BJ (cell line): ENCODE data around the gene OVCH1. TPM values are rescaled to one million over a fixed set of nuclear protein-coding genes. Genes with fewer than 3 reads are reported as not detected.

ENCODE experiments used
- CTCF ChIA-PET: fragments of 350-600 bp; formaldehyde crosslinking; extraction: SDS; loops from one replicate; lab custom pipeline; 2021; ENCODE audit warnings: antibody characterized with exemption, inconsistent platforms; lab: Yijun Ruan, JAX
- POLR2A ChIA-PET: fragments of 300-600 bp; sonication (Branson Sonifier 250); formaldehyde crosslinking; extraction: SDS; loops from one replicate; lab custom pipeline; 2021; ENCODE audit warnings: antibody characterized with exemption; lab: Charles Lee
- DNase-seq: peaks from one replicate; pipeline ENCODE4 v3.0.0-alpha.2; 2011; ENCODE audit warnings: low read depth
- H3K27me3 ChIP-seq: 2 replicates; pipeline ENCODE4 v1.6.0; 2011; ENCODE audit warnings: low read length; ENCODE audit not compliant: control insufficient read depth, insufficient read depth
- H3K36me3 ChIP-seq: 2 replicates; pipeline ENCODE4 v1.5.1; 2011; ENCODE audit warnings: low read length; ENCODE audit not compliant: control insufficient read depth, insufficient read depth
- H3K4me3 ChIP-seq: 2 replicates; pipeline ENCODE4 v1.5.1; 2011; ENCODE audit warnings: low read depth, mild to moderate bottlenecking, control low read depth, low read length
- CTCF ChIP-seq: IDR thresholded peaks from 2 replicates; pipeline ENCODE4 v1.5.1; 2011; ENCODE audit warnings: low read depth, mild to moderate bottlenecking, control low read depth, inconsistent platforms, low read length, moderate library complexity; ENCODE audit not compliant: insufficient read depth
- polyA plus RNA-seq: library from polyadenylated mRNA; depleted of rRNA; stranded (reverse); fragments of >200 nt; gene quantifications from 2 replicates; pipeline ENCODE4 v1.2.3, GENCODE V29; 2011; rRNA removed

Gene OVCH1
- polyA plus RNA-seq, 1 experiment = 0.06 TPM

DNA sequence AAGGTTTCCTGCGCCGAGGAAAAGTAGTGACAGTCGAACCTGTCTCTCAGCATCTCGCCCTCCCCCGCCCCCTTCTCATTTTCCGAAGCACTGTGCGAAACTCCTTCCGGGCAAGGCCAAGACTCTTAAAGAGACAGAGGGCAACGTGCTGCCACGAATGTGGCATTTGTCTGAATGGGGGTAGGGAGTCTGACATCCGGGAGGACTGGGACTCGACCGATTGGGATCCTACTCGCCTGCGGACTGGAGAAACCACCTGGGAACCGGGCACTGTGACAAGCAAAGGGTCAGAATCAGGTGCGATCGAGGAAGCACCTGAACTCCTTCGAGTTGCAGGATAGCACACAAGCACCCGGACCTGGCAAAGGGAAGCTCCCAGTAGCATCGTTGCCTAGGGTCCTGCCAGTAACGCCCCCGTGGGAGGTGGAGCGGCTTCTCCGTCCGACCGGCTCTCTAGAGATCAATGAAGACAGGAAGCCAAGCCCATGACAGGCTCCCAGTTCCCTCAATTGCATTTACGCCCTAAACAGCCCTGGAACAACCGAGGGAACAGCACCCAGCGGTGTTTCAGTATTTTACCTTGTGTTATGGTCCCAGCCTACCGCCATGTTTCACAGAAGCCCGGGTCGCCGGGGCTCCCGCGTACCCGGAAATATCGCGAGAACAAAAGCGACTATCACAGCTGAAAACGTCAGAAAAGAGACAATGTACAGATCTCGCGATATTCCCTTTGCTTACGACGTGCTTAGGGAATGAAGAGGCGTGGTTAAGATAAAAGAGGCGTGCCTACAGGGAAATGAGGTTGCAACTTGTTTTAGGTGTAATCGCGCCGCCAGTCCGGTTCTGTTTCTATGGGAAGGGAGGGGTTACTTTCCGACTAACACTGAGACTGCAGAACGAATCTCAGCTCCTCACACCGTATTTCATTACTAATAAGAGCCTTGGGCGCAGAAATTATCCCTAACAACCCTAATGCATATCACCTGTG, 116.7 kb downstream of the OVCH1 start, which contains the start of gene ERGIC2:
TSS of gene ERGIC2 (minus strand) at position 637 of the 988 bp plus-strand sequence. CDS start 9,539 bp downstream, outside the sequence.
- no peaks in the 10 kb centered on the region for H3K27me3 ChIP-seq
- DNase-seq = peak; percentile 90
- ChIA-PET POLR2A (no interaction called here), CTCF (no interaction called here)
- TF ChIP-seq CTCF = no peak
- peak within 1 kb of the TSS; percentile 92 for H3K4me3 ChIP-seq
- H3K36me3 ChIP-seq = no peaks in the 10 kb centered on the region

Other genes with a start within 250 kb of the OVCH1 start
- gene ERGIC2, start 116.5 kb downstream of the OVCH1 start, polyA plus RNA-seq = 16.9 and 43.1 TPM in 2 replicates